Uterus (tissue), 4 donors: ENCODE measurements around the gene OR8B8. TPM values are rescaled to one million over a fixed set of nuclear protein-coding genes. Genes with fewer than 3 reads are reported as not detected.
A peak's percentile ranks its signal among the peaks of the same experiment; 100 is the strongest.
"Not testable (repeated sequence)": the region's sequence is repeated elsewhere in the genome, so short reads cannot be mapped to it uniquely, and the experiment has no call there.

Source experiments
- DNase-seq, 2 donors: peaks; one replicate each; pipeline ENCODE4 v3.0.0-alpha.2; 2019 to 2020
- H3K27ac ChIP-seq, 2 donors: fragments of 200-600 bp; sonication (generic); 1 replicate in 1 of 2; 2 replicates in 1 of 2; pipeline ENCODE4 v1.5.1; 2016 to 2018
- H3K27me3 ChIP-seq, 2 donors: fragments of 200-600 bp; sonication (generic); one replicate each; pipeline ENCODE4 v1.5.1; 2018 to 2019; ENCODE audit warnings: control low read depth in 1 of 2
- H3K36me3 ChIP-seq, 2 donors: fragments of 200-600 bp; sonication (generic); one replicate each; pipeline ENCODE4 v1.5.1; 2019; ENCODE audit warnings: control low read depth in 1 of 2
- H3K4me1 ChIP-seq, 2 donors: fragments of 200-600 bp; sonication (generic); one replicate each; pipeline ENCODE4 v1.5.1; 2018 to 2019; ENCODE audit warnings: control low read depth in 1 of 2
- H3K4me3 ChIP-seq, 2 donors: fragments of 200-600 bp; sonication (generic); 1 replicate in 1 of 2; 2 replicates in 1 of 2; pipeline ENCODE4 v1.5.1; 2018 to 2019; ENCODE audit warnings: mild to moderate bottlenecking in 1 of 2
- H3K9me3 ChIP-seq, 2 donors: fragments of 200-600 bp; sonication (generic); one replicate each; pipeline ENCODE4 v1.5.1; 2019; ENCODE audit warnings: control low read depth in 1 of 2
- POLR2A ChIP-seq, 2 donors: fragments of 450-650 bp; IDR thresholded peaks; one replicate each; pipeline ENCODE4 v1.6.1; 2016; ENCODE audit warnings: antibody characterized with exemption in 2 of 2, mild to moderate bottlenecking in 1 of 2, moderate library complexity in 1 of 2
- intact Hi-C: fragments of 100-400 bp; cut with DNase I; formaldehyde crosslinking; loops from one replicate; pipeline ENCODE4 v1.15.1; 2023; ENCODE audit warnings: low total_unique reads
- total RNA-seq, 4 donors: library from RNA; depleted of rRNA in 3 of 4; stranded (reverse); fragments of >200 nt in 3 of 4; gene quantifications; one replicate each; pipeline versions ENCODE4 v1.1.0 to v1.2.4, GENCODE V29; 2014 to 2023
- TF ChIP-seq, protein P1 (sequence below), 4 experiments: fragments of 200-600 bp in 2 of 4; fragments of 450-650 bp in 2 of 4; sonication (generic) in 2 of 4; IDR thresholded peaks; one replicate each; pipeline ENCODE4 v1.5.1; 2016 to 2019; ENCODE audit warnings: antibody characterized with exemption in 4 of 4, mild to moderate bottlenecking in 2 of 4, moderate library complexity in 1 of 4
- donor health status: DM: yes; HTN: yes; CAD: no.

Gene OR8B8
- total RNA-seq, 4 donors from 2014 or later: not detected

- Histone ChIP-seq H3K27me3 (no peaks in the 10 kb centered on the region), H3K4me3 (no peak overlapping the region), H3K4me1 (no peaks in the 10 kb centered on the region), H3K27ac (no peak overlapping the region), H3K36me3 (no peaks in the 10 kb centered on the region), H3K9me3 (no peaks in the 10 kb centered on the region)
- intact Hi-C loops: no loop called here
- TF ChIP-seq POLR2A (IDR thresholded peaks at IDR 0.05): no peak
- DNase-seq: no peak
Observed at GRCh38 chr11:124405581-124405980, 39.9 kb downstream of the OR8B8 start.

GRCh38 chr11:124403186-124403585, 42.3 kb downstream of the OR8B8 start:
- intact Hi-C loops, H3K4me3 ChIP-seq, H3K4me1 ChIP-seq, H3K27ac ChIP-seq, H3K36me3 ChIP-seq, DNase-seq, H3K27me3 ChIP-seq, H3K9me3 ChIP-seq: not testable (repeated sequence)

GRCh38 chr11:124402326-124402922, 43.1 kb downstream of the OR8B8 start:
- Histone ChIP-seq H3K27me3 (no peaks in the 10 kb centered on the region), H3K4me3 (no peak overlapping the region), H3K27ac (no peak overlapping the region), H3K36me3 (no peaks in the 10 kb centered on the region), H3K4me1 (no peaks in the 10 kb centered on the region), H3K9me3 (no peaks in the 10 kb centered on the region)
- DNase-seq: no peak
- TF ChIP-seq POLR2A (IDR thresholded peaks at IDR 0.05): no peak
- TF ChIP-seq, protein P1, sequence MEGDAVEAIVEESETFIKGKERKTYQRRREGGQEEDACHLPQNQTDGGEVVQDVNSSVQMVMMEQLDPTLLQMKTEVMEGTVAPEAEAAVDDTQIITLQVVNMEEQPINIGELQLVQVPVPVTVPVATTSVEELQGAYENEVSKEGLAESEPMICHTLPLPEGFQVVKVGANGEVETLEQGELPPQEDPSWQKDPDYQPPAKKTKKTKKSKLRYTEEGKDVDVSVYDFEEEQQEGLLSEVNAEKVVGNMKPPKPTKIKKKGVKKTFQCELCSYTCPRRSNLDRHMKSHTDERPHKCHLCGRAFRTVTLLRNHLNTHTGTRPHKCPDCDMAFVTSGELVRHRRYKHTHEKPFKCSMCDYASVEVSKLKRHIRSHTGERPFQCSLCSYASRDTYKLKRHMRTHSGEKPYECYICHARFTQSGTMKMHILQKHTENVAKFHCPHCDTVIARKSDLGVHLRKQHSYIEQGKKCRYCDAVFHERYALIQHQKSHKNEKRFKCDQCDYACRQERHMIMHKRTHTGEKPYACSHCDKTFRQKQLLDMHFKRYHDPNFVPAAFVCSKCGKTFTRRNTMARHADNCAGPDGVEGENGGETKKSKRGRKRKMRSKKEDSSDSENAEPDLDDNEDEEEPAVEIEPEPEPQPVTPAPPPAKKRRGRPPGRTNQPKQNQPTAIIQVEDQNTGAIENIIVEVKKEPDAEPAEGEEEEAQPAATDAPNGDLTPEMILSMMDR (IDR thresholded peaks at IDR 0.05): peak in 2 of 4 experiments; percentile 4 to 37
- intact Hi-C loops: no loop called here

DNA sequence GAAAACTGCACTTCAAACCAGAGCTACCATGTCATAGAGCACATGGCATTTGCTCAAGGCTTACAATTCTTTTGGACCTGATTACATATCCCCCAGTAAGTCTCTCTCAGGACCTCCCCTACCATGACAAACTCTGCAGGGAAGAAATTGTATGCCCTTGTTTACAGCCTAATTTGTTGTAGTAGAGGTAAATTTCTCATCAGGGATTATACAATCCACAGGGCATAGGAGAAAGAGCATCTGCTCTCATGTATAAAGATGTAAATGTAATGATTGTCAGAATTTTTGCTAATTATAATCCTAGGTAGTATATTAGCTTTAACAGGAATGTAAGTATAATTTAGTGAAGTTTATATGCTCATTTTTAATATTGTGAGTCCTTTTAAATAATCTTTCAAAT, 46.6 kb downstream of the OR8B8 start, which contains the start of gene OR8B3:
Gene OR8B3, minus strand, starts transcription at position 101 of the 400 bp plus-strand sequence. CDS start 1,673 bp downstream, outside the sequence.
- DNase-seq: no peak
- Histone ChIP-seq H3K27me3 (no peaks in the 10 kb centered on the region), H3K4me3 (no peak within 1 kb of the TSS), H3K9me3 (no peaks in the 10 kb centered on the region), H3K27ac (no peak within 1 kb of the TSS), H3K4me1 (no peaks in the 10 kb centered on the region), H3K36me3 (no peaks in the 10 kb centered on the region)
- TF ChIP-seq, protein P1 (IDR thresholded peaks at IDR 0.05): no peak
- TF ChIP-seq POLR2A (IDR thresholded peaks at IDR 0.05): no peak
- intact Hi-C loops: no loop called here

GRCh38 chr11:124396847-124397246, 48.6 kb downstream of the OR8B8 start:
- H3K4me3 ChIP-seq, H3K27ac ChIP-seq, H3K9me3 ChIP-seq, DNase-seq, H3K36me3 ChIP-seq, H3K27me3 ChIP-seq, intact Hi-C loops, H3K4me1 ChIP-seq: not testable (repeated sequence)

GRCh38 chr11:124394408-124394807, 51.1 kb downstream of the OR8B8 start:
- Histone ChIP-seq H3K27me3 (no peaks in the 10 kb centered on the region), H3K36me3 (no peaks in the 10 kb centered on the region), H3K4me1 (no peaks in the 10 kb centered on the region), H3K9me3 (no peaks in the 10 kb centered on the region), H3K4me3 (no peak overlapping the region), H3K27ac (no peak overlapping the region)
- TF ChIP-seq, protein P1 (IDR thresholded peaks at IDR 0.05): no peak
- no peak for TF ChIP-seq POLR2A (IDR thresholded peaks at IDR 0.05)
- intact Hi-C loops: no loop called here
- no peak for DNase-seq

Other genes starting within 250 kb of the OR8B8 start
- gene OR8G1, start 204.6 kb downstream of the OR8B8 start, total RNA-seq: not detected
- not detected for gene OR8G5, start 189.3 kb downstream of the OR8B8 start, total RNA-seq
- gene OR8D1, start 131.7 kb downstream of the OR8B8 start, total RNA-seq: not detected
- gene OR8D2, start 125.5 kb downstream of the OR8B8 start, total RNA-seq: not detected
- not detected for gene OR8B2, start 61.2 kb downstream of the OR8B8 start, total RNA-seq
- not detected for gene OR8B3, start 46.7 kb downstream of the OR8B8 start, total RNA-seq
- not detected for gene OR8B4, start 20.8 kb downstream of the OR8B8 start, total RNA-seq
- not detected for gene OR8B12, start 98.0 kb upstream of the OR8B8 start, total RNA-seq
- gene OR8A1, start 124.3 kb upstream of the OR8B8 start, total RNA-seq: not detected
- gene PANX3, start 165.7 kb upstream of the OR8B8 start, total RNA-seq: not detected
- 10 to 100 TPM; 25.4 to 61.0 (median 38.9) TPM for gene TBRG1, start 177.2 kb upstream of the OR8B8 start, total RNA-seq
- gene SIAE, start 228.0 kb upstream of the OR8B8 start, total RNA-seq: 1 to 10 TPM in 3 of 4 donors, under 1 TPM in 1; 0.77 to 7.5 (median 5.3) TPM
- gene SPA17, start 228.2 kb upstream of the OR8B8 start, total RNA-seq: 1 to 10 TPM in 3 of 4 donors, under 1 TPM in 1; 0.51 to 9.0 (median 2.7) TPM